GM12864 (cell line): ENCODE data around the gene TRAPPC2.

Source experiments
- DNase-seq: peaks from one replicate; pipeline ENCODE4 v3.0.0-alpha.2; 2011; ENCODE audit warnings: low read depth
- H3K4me3 ChIP-seq: 2 replicates; pipeline ENCODE4 v1.5.1; 2011; ENCODE audit warnings: mild to moderate bottlenecking, low read depth, low read length, control low read depth
- CTCF ChIP-seq: IDR thresholded peaks from 2 replicates; pipeline ENCODE4 v1.5.1; 2011; ENCODE audit warnings: low read depth, mild to moderate bottlenecking, moderate library complexity, low read length, control low read depth, inconsistent platforms; ENCODE audit errors: missing control alignments

The TRAPPC2 gene

GRCh38 chrX:13721819-13722519, 12.5 kb downstream of the TRAPPC2 start:
- no peak for DNase-seq
- TF ChIP-seq CTCF = no peak
- H3K4me3 ChIP-seq = no peak overlapping the region

DNA sequence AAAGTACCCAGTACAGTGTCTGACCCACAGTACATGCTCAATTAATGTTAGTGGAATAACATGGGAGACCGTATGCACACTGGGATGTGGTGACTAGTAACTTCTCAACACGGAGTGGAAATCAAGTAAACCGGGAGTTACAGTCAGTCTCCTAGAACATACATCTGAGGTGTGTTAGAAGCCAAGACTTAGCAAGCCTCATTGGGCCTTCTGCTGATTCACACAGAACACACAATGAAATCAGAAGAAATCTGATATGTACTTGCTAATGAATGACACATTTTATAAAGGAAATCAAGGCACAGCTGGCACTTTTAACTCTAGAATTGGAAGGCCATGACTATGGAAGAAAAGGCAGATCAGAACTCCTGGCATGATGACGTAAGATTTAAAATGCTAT, 13.0 kb downstream of the TRAPPC2 start:
- TF ChIP-seq CTCF = no peak
- H3K4me3 ChIP-seq = no peak overlapping the region
- no peak for DNase-seq

GRCh38 chrX:13719192-13719856, 15.1 kb downstream of the TRAPPC2 start:
- no peak overlapping the region for H3K4me3 ChIP-seq
- DNase-seq = no peak
- TF ChIP-seq CTCF = no peak

DNA sequence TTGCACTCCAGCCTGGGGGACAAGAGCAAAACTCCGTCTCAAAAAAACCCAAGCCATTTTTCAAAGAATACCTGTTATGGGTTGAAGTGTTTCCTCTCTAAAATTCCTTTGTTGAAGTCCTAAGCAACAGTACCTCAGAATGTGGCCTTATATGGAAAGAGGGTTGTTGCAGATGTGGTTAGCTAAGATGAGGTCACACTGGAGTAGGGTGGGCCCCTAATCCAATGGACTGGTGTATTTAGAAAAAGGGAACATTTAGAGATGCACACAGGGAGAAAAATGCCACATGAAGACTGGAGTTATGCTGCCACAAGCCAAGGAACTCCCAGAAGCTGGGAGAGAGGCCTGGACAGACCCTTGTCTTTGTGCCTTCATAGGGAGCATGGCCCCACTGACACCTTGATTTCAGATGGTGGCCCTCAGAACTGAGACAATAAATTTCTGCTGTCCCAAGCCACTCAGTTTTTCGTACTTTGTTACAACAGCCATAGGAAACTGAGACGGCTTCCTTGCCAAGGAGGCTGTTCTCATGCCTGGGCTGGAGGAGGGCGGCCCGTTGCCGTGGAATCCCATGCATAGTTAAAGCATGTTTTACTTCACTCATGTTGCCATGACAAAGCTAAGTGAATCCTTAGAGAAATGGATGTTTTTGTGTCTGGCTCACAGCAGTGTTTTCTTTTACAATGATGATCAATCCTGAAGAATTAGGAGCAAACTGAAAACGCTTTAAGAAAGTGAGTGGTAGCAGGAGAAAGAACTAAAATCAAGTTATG, 16.5 kb downstream of the TRAPPC2 start:
- TF ChIP-seq CTCF = no peak
- H3K4me3 ChIP-seq = no peak overlapping the region
- DNase-seq = no peak

GRCh38 chrX:13716905-13717304, 17.5 kb downstream of the TRAPPC2 start:
- H3K4me3 ChIP-seq = no peak overlapping the region
- no peak for DNase-seq
- TF ChIP-seq CTCF = no peak

- no peak overlapping the region for H3K4me3 ChIP-seq
Measured at GRCh38 chrX:13716455-13716854, 18.0 kb downstream of the TRAPPC2 start.

More at GRCh38 chrX:13716455-13716854, 18.0 kb downstream of the TRAPPC2 start:
- DNase-seq = no peak
- no peak for TF ChIP-seq CTCF
